ENCODE data around the gene ANKFY1.
"Not testable (repeated sequence)": the region's sequence is repeated elsewhere in the genome, so short reads cannot be mapped to it uniquely, and the experiment has no call there.

The ANKFY1 gene

DNA sequence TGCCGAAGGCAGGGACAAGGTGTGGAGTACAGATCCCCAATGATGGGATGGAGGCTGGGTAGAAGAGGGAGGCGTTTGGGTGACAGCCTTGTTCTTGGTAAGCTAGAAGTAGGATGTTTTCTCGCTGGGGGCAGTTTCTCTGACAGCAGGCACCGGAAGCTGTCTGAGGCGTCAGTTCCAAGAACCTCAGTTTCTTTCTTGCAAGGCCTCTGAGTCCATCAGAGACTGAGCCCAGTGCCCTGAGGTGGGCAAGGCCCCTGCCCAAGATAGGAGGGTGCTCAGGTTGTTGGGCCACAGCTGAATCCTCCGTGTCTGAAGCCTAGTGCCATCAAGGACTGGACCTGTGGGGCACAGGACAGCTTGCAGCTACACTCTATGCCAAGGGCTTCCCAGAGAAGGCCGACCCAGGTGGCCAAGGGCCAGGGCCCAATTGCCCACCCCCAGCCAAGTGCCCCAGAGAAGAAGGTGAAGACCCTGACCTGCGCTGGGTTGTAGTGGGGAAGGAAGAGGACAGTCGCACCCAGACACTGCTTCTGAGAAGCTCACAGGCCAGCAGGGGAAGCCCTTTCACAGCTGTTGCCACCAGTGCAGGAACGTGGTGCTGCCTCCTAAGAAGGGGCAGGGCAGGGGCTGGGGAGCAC, 107.7 kb downstream of the ANKFY1 start:
- no peak for DNase-seq

DNA sequence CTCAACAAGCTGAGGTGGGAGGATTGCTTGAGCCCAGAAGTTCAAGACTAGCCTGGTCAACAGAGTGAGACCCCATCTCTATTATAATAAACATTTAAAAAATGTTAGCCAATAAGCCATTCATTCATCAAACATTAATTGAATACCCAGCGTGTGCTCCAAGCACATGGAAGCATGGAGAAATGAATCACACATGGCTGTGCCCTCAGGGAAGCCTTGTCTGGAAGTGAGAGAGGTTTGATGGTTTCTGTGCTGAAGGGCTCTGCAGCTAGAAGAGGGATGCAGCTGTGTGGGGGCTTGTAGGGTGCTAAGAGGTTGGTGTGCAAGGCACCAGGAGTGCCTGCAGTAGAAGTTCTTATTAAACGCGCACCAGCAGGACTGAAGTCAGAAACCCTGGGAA, 109.6 kb downstream of the ANKFY1 start:
- no peak for DNase-seq

DNA sequence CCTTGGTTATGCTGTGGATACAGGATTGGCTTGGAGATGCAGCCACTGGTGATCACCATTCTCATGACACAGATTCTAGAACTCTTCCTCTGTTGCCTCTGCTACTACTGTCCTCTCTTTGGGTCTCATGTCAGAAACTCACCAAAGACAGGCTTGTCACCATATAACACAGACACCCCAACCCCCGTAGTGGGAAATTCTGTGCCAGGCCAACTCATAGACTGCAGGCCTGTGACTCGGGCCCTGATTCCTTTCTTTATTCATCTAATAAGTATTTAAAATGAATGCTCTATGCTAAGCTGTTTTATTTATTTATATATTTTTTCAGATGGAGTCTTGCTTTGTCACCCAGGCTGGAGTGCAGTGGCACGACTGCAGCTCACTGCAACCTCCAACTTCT, 111.3 kb downstream of the ANKFY1 start:
- peak; percentile 80 for DNase-seq

DNA sequence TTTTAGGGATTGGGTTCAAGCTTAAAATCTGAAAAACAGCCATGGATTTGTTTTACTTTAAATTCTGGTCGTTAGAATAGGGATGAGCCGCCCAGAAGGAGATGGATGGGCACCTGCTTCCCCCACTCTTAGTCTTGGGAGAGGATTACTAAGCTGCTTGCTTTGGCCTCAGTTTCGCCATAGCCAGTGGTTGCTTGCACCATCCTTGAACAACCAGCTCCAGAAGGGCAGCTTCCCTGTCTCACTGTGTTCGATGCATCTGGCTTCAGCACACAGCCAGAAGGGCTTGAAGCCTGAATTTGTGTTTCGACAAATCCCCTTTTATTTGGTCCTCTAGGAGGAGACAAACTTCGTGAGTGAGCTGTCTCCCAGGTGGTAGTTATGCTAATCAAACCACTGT, 113.7 kb downstream of the ANKFY1 start:
- no peak for DNase-seq

DNA sequence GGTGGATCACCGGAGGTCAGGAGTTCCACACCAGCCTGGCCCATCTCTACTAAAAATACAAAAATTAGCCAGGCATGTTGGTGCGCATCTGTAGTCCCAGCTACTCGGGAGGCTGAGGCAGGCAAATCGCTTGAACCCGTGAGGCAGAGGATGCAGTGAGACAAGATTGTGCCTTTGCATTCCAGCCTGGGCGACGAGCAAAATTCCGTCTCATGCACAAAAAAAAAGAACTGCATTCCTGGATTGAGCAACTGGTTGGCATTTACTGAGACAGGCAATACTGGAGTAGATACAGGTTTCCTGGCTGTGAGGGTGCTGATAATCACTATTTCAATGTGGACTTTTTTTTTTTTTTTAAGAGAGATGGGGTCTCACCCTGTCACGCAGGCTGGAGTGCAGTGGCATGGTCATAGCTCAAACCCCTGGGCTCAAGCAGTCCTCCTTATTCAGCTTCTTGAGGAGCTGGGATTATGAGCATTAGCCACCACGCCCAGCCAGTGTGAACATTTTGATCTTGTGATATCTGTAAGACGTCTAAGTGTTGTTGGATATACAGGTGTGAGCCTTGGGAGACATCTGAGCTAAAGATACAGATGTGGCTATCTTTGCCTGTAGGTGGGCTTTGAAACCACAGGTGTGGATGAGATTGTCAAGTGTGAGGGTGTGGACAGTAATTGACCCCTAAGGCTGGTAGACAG, 115.0 kb downstream of the ANKFY1 start:
- no peak for DNase-seq

DNA sequence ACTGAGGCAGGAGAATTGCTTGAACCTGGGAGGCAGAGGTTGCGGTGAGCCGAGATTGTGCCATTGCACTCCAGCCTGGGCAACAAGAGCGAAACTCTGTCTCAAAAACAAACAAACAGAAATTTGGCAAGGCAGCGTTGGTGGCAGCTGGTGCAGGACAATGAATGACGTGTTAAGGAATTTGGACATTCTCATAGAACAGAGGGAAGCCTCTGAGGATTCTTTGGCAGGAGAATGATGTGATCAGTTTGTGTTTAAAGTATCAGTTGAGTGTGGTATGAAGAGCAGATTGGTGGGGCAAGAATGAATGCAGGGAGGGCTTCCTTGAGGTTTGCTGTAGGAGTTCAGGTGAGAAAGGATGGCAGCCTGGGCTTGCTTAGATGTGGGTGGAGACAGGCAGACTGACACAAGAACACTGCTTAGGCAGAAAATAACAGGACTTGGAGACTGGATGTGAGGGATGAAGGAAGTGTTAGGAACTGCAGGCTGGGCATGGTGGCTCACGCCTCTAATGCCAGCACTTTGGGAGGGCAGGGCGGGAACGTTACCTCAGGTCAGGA, 115.9 kb downstream of the ANKFY1 start:
- no peak for DNase-seq

DNA sequence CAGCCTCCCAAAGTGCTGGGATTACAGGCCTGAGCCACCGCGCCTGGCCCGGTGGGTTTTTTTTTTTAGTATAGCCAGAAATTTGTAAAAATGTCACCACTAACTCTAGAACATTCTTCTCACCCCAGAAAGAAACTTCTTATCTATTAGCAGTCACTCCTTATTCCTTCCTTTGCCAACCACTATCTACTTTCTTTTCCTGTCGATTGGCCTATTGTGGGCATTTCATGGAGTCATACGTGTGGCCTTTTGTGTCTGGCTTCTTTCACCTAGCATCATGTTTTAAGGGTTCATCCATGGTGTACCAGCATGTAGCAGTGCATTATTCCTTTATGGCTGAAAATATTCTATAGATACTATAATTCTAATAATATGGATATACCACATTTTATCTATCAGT, 117.1 kb downstream of the ANKFY1 start:
- no peak for DNase-seq

DNA sequence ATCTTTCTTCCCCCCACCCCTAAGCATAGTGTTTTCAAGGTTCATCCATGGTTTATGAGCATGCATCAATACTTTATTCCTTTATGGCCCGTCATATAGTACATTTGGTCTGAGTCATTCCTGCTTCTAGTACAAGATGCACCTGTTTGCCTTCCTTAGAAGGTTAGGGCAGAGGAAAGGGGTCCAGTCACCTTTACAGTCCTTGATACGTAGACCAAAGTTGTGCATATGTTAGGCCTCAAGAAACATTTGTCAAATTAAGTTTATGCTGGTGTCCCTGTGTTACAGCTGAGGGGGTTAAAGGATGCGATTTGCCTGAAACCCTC, 119.4 kb downstream of the ANKFY1 start:
- DNase-seq, result no peak

DNA sequence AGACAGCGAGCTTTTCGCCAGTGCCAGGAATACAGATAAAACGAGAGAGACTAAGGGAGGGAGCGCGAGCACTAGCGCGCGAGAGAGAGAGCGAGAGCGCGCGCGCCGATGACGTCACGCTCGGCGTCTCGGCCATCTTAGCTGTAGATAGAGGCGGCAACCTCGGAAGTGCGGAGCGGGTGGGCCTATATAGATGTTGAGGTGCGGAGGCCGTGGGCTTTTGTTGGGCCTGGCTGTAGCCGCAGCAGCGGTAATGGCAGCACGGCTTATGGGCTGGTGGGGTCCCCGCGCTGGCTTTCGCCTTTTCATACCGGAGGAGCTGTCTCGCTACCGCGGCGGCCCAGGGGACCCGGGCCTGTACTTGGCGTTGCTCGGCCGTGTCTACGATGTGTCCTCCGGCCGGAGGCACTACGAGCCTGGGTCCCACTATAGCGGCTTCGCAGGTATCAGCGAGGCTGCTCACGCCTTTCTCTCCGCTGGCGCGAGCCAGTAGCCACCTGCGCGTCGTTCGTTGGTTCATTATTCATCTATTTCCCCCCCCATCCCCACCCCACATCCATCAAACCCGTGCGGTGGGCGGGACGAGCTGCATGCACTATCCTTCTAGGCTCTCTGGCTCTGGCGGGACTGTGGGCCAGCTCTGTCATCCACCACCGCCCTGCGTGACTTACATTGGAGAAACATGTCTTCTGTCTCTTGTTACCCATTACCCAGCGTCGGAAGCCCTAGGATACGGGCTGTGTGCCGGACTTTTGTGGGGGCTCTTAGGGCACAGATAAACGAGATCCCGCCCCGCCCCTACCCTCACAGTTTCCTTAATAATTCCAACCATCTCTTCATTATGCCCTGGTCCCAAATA, 120.0 kb downstream of the ANKFY1 start:
- peak; percentile 92 for DNase-seq

DNA sequence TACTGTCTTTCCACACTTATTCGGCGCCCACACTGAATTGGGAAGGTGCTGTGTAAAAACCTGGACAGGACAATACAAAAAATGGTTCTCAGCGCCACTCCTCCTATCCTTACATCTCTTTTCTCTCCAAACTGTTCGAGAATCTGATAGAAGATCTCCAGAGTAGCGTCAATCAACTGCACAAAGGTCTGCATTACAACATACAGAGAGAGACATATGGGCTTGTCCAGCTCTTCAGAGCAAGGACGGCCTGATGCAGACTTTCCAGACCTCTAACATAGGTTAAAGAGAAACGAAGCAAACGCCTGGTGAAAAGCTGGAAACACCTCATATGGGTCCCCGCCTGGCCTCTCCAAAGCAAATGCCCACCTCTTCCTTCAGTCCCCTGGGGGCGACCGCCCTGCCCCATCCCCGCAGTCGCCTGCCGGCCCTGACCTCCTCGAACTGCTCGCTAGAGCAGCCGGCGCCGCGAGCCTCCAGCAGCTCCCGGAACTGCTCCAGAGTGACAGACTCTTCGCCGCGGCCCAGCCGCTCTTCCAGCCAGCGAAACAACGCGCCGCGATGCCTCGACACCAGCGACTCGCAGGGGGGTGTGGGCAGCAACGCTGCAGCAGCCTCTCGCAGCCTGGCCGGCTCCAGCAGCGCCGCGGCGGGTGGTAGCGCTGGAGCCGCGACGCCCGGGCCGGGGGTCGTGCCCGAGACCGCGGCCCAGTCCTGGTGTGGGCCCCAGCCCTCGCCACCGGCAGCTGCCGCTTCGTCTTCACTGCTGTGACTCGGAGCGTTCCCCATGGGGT, 121.5 kb downstream of the ANKFY1 start:
- DNase-seq, result peak; percentile 32

DNA sequence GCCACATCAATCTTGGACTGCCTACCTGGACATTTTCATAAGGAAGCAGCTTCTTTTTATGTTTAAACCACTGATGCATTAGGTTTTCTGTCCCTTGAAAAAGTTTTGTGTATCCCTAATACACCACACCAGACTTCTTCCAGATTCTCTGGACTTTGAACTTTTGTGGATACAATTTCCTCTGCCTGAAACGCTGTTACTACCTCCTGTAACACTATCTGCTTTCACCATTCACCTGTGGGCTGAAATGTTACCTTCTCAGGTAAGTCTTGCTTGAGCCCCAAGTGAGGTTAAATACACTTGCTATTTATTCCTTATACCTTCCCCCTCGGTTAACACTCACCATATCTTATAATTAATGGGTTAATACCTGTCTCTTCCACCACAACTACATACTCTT, 123.7 kb downstream of the ANKFY1 start:
- no peak for DNase-seq

DNA sequence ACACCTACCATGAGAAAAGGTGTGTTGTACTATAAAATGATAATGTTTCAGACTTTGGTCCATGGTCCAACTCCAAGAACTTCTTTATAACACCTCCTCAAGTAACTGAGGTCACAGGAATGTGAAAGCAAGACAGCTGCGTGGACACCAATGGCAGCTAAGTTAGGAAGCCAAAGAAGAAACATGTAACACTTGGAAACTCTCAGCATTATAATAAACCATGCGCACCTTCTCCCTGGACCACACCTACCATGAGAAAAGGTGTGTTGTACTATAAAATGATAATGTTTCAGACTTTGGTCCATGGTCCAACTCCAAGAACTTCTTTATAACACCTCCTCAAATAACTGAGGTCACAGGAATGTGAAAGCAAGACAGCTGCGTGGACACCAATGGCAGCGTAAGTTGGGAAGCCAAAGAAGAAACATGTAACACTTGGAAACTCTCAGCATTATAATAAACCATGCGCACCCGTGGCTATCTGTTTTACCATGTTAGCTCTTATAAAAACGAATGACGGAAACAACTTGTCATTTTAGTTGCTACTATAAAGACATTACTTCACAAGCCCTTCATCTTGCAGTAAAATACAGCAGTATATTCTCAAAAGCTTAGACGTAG, 124.8 kb downstream of the ANKFY1 start:
- DNase-seq, result not testable (repeated sequence)

DNA sequence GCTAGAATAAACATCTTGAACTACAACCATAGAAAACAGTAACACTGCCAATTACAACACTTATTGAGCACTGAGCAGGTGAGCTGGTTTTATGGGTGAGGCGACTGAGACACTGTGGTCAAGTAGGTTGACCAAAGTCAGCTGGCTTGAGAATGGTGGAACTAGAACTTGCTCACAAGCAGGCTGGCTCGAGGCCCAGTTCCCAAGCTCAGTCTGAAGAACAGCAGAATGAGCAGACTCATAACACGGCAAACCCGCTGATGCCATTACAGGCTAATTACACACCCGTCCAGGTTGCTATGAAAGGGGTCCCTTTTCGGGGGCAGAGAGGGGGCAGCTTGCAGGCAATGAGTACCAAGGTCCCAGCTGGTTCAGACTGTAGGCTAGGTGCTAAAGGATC, 127.4 kb downstream of the ANKFY1 start:
- DNase-seq, result no peak

DNA sequence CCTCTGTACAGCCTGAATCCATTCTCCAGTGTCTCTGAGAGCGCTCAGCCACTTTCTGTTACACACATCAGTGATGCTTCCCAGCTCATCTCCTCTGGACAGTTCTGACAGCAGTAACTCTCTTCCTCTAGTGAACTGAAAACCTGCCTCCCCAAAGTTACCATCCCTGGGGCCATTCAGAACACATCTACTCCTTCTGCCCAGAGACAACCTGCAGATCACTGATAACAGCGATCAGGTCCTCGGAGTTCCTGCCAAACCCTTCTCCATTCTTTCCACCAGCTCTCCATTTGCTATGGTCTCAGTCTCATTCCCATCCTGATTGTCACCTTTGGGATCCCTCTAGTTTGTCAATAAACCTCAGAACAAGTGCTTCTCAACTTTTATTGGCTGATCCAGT, 128.3 kb downstream of the ANKFY1 start:
- DNase-seq, result no peak

DNA sequence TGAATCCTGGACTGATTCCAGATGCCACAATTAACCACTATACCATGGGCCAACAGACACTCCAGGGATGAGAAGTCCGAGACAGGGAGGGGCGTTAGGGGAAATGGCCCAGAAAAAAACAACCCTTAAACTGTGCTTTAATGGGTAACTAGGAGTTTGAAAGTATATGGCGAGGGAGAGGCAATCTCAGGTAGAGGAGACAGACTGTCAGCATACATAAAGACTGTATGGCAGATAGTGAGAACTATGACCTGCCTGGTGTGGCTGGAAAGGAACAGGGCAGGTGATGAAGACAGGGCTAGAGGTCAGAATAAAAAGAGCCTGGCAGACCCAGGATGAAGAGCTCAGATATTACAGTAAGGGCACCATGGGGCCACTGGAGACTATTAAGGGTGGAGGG, 129.1 kb downstream of the ANKFY1 start:
- no peak for DNase-seq

DNA sequence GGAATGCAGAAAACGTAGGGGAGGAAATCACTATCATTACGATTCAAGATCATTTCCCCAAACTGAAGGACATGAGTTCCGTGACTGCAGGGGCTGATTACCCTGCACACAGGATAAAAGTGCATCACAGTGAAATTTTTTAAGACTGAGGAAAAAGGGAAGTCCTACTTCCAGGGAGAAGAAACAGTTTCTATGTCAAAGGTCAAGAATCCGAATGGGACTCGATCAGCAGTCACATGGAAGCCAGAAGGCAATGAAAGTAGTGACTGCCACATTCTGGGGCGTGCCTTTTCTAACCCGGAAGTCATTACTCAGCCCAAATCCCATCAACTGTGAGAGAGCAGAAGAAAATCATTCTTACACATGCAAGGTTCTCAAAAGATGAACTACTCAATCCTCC, 133.1 kb downstream of the ANKFY1 start:
- DNase-seq, result peak; percentile 13

DNA sequence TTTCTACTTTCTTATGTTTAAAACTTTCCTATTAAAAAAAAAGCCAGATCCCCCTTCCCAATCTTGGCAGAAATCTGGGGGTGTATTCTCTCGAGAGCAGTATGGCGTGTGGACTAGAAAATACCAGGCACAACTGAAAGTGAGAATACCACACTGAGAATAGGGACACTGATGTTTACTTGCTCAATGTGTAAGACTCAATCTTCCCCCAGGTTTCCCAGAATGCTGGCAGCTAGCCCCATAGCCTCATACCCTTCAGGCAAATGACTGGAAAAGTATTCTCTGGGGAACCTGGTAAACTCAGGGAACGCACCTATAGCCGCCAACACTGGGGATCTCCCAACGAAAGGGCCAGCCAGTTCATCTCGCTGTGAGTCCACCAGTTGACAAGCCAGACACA, 136.2 kb downstream of the ANKFY1 start:
- DNase-seq, result no peak

DNA sequence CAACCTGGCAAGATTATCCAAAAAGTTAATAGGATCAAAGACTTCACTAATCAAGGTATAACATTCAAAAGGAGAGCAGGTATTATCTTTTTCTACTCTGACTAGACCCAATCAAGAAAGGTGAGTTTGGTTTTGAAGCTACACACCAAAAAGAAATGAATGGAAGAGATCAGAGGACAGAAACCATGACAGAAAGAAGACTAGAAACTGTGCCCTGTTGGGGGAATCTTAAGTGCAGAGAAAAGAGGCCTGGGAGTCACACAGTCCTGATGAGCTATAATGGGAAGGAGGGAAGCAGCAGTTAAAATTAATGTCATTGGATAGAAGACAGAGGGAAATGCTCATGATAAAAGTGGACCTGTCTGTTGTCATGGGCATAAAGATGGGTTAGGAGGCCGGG, 138.2 kb downstream of the ANKFY1 start:
- DNase-seq, result no peak

DNA sequence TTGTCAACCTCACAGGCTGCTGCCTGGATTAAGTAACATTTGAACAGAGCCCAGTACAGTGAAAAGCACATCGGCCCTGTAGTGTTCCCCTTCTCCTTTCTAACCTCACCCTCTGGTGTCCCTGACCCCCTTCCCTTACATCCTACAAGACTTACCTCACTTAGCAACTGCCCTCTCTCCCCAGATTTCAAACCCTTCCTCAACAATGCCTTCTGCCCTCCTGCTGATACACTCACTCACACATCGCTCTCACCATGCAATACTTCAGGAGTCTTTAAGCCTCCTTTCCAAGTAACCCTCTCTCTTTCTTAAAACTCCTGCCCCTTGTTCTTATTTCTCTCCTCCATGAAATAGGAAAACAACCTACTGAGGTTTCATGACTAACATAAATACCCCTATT, 138.8 kb downstream of the ANKFY1 start:
- DNase-seq, result no peak

DNA sequence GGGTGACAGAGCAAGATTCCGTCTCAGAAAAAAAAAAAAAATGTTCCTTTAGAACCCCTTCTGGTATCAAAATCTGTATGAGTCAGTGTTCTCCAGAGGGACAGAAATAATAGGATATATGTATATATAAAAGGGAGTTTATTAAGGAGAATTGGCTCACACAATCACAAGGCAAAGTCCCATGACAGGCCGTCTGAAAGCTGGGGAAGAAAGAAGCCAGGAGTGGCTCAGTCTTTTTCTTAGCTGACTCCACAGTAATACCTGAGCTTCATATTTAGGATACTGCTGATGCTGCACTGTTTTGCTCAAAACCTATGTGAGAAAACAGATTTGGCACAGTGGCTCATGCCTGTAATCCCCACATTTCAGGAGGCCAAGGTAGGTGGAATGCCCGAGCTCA, 143.4 kb downstream of the ANKFY1 start:
- no peak for DNase-seq

DNA sequence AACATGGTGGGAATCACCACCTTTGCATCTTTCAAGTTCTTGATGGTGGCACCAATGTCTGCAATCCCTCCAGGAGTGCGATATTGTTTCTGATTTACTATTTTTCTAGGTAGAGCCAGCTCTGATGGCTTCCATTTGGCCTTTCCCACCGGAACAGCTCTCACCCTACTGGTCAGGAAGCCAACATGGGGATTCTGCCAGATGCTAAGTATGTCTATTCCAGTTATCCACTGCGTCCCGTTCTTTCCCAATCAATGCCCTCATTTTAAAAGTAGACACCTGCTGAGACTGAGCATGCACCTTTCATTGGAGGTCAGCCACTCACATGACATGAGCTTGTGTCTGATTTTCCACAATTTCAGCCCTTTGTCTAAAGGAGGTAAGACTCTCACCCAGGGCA, 144.5 kb downstream of the ANKFY1 start:
- DNase-seq, result no peak

DNA sequence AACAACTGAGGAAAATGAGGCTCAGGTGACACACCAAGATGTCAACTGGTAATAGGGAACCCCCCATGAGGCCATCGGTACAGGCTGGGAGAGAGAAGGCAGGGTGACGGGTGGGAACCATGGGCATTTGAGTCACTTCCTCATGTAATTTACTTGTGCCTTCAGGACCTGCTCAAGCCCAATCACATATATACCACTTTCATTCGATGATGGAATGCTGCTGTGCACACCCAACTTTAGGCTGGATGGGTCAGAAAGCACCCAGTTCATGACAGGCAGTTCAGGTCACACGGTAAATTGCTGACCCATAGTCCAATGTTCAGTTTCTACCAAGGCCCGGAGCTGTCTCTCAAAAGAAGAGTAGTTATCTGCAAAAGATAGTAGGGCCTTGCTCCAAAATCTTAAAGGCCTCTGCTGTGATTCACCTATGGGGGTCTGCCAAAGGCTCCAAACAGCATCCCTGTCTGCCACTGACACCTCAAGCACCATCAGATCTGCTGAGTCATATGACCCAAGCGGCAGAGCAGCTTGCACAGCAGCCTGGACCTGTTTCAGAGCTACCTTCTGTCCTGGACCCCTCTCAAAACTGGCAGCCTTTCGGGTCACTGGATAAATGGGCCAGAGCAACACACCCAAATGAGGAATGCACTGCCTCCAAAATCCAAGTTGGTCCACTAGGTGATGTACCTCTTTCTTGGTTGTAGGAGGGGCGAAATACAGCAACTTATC, 145.6 kb downstream of the ANKFY1 start:
- DNase-seq, result no peak
